GM18951 (cell line): Measurements from ENCODE around the gene NRROS.
"Not testable (repeated sequence)": the region's sequence is repeated elsewhere in the genome, so short reads cannot be mapped to it uniquely, and the experiment has no call there.

Source experiments
- POLR2A ChIP-seq: IDR thresholded peaks from 4 replicates; pipeline ENCODE4 v1.6.1; 2011; ENCODE audit warnings: mild to moderate bottlenecking; ENCODE audit not compliant: insufficient read length, insufficient read depth; ENCODE audit errors: extremely low read depth
- in situ Hi-C: fragments of 300-500 bp; cut with MboI; formaldehyde crosslinking; loops from one replicate; pipeline ENCODE4 v1.12.0; 2022; ENCODE audit warnings: low sequenced_read_pairs, mixed read lengths, inconsistent platforms; ENCODE audit not compliant: unreplicated experiment

NRROS gene

DNA sequence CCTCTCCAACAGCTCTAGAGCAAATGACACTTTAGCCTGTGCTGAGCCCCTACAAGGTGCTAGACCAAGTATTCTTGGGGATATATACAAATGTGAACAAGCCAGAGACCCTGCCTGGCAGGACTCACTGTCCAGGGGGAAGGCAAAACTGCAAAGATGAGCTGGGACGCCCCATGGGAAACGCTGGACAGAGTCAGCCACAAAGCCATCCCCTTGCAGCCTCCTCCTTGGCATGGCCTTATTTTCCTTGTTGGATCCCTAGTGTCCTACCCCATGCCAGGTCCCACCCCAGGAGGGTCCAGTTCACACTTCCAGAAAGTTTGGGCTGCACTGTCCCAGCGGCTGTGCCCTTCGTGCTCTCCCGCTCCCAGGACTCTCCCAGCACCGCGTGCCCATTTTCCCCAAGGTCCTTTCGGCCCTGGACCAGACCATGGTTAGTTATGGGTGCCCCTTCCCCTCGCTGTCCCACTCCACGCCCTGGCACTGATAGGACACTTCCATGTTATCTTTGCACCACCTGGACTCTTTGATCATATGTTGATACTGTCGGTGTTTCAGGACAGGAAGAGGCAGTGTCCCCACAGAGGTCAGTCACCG, 5.8 kb upstream of the NRROS start:
- TF ChIP-seq POLR2A, result no peak
- in situ Hi-C loops, result no loop called here

DNA sequence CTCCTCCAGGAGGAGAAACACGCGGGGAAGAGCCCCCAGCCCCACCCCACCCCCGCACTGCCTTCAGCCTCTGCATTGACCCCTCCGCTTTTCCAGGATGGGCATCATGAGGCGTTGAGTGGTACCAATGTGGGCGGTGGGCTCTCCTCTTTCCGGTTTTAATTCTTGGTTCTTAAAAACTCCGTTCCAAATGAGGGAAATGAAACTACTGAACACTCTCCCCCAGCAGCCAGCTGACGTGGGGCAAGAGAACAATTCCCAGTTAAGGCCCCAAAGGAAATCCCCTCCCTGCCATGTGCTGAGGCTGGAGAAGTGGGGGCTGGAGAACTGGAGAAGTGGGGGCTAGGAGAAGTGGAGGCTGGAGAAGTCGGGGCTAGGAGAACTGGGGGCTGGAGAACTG, 5.3 kb upstream of the NRROS start:
- in situ Hi-C loops, result no loop called here
- TF ChIP-seq POLR2A, result no peak

DNA sequence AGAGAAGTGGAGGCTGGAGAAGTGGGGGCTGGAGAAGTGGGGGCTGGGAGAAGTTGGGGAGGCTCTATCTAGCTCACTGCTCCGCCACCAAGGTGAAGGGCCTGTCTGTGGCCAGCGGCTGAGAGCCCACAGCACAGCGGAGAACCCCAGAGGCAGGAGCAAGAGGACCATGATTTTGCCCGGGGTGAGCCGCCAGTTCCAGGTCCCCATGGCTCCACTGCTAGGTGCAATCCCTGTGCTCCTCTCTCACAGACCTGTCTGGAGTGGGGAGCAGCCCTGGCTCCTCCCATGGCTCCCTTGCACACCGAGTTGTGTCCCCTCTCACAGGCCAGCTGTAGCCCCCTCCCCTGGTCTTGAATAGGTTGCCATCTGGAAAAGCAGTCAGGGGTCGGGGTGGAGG, 4.7 kb upstream of the NRROS start:
- no peak for TF ChIP-seq POLR2A
- in situ Hi-C loops, result no loop called here

DNA sequence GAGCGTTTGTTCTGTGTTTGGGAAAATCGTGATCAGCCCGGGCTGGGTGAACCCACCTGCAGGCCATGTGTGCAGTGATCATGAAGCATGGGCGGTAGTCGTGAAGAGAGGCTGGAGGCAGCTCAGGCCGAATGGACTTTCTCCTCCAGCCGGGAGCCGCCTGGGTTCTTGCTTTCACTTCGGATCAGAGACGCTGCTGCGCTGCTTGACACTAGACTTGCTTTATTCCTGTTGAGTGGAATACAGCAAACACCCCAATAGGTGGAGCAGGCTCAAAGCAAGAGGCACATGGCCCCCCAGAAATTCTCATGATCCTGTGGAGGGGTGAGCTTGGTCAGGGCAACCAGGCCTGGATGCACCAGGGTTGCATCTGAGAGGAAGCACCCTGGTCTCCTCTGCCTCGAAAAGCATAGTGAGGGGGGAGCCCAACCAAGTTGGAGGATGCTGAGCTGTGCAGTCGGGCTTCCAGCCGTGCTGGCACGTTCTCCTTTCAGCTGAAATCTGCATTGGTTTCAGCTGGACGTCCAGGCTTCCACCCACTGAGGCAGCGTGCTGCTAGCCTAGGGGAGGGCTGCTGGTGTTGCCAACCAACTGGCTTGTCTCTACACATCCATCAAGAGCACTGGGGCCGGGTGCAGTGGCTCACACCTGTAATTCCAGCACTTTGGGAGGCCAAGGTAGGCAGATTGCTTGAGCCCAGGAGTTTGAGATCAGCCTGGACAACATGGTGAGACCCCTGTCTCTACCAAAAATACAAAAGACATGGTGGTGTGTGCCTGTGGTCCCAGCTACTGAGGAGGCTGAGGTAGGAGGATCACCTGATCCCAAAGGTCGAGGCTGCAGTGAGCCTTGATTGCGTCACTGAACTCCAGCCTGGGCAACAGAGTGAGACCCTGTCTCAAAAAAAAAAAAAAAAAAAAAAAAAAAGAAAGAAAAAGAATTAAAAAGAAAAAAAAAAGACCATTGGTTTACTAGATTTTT, 2.8 kb upstream of the NRROS start:
- in situ Hi-C loops, result no loop called here
- no peak for TF ChIP-seq POLR2A

DNA sequence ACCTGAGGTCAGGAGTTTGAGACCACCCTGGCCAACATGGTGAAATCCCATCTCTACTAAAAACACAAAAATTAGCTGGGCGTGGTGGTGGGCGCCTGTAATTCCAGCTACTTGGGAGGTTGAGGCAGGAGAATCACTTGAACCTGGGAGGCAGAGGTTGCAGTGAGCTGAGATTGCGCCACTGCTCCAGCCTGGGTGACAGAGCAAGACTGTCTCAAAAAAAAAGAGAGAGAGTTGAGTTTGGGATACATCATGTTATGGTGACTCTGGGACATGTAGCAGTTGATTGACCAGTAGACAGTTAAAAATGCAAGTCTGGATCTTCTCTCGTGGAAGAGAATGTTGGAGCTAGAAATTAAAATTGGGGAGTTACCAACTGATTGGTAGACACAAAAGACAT, 1.6 kb upstream of the NRROS start:
- in situ Hi-C loops, result not testable (repeated sequence)

DNA sequence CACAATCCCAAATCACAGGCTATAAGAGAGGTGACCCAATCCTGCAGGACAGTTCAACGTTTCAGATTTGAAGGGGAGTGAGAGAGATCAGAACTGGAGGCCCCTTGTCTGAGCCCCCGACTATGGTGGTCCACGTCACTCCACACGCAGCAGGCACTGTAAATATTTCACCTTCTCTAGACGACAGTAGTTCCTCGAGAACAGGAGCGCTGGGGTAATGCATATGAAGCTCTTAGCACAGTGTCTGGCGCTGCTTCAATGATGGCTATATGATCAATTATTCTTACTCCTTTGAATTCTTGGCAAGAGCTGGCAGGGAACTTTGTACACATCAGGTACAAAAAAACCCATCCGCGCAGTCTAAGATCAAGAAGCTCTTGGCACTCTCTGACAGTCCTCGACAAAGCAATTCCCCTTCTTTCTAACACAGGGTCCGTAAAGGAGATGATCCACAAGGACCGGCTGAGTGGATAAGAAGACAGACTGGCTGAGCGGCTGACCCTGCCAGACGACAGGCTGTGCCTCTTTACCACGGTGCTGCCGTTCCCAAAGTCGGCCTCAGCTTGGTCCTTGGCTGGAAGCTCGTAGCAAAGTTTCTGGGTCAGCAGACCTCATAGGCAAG, 522 bp upstream of the NRROS start:
- TF ChIP-seq POLR2A, result no peak
- in situ Hi-C loops, result no loop called here

DNA sequence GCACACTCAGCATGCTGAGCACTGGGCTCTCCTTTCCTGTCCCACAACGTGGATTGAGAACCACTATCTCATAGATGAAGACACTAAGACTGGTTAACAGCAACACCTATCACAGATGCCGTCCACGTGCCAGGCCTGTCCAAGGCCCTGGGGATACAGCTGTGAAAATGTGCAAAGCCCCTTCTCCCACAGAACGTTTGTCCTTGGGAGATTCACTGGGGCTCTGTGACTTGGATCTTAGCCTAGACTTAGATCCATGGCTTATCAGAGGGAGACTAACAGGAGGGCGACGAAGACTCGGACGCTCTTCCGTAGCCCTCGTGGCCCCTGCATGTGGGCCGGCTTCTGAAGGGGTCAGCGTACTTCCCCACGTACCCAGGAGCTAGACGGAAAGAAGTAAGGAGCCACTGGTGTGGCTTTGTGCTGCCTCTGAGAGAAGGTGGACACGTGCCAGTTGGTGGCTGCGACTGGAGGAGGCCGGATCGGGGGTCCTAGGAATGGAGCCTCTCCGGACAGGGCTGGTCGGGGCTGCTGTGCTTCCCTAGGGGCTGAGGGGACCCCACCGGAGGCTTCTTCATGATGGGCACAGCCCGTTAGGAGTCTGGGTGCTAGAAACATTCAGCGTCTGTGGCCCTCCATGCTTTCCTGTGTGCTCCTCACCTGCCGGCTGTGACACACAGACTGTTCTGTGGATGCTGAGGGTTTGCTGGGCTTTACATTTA, 964 bp downstream of the NRROS start:
- in situ Hi-C loops, result no loop called here

DNA sequence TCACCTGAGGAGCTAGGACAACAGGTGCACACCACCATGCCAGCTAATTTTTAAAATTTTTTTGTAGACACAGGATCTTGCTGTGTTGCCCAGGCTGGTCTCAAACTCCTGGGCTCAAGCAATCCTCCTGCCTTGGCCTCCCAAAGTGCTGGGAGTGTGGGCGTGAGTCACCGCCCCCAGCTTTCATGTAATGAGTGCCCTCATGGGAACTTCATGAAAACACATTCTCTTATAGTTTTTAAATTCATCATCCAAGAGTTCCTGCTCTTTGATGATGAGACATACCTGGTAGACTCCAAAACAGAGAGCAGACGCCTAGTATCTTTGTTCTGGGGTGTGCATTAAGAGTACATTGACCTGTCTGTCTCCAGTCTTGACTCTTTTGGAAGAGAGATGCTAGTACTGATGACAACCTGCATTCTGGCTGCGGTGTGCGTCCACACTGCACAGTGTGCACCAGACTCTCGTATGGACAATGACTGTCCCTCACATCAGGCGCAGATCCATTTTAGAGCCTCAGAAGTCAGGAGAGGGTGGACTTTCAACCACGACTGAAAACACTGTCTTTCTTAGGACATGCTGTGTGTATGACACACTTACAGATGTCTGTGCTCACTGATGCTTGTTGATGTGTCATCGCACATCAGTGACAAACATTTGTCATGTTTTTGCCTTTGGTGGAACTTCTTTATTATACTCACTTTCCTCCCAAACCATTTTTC, 2.0 kb downstream of the NRROS start:
- no peak for TF ChIP-seq POLR2A
- in situ Hi-C loops, result no loop called here

More for the DNA sequence above, 964 bp downstream of the NRROS start:
- peak; percentile 21 for TF ChIP-seq POLR2A

DNA sequence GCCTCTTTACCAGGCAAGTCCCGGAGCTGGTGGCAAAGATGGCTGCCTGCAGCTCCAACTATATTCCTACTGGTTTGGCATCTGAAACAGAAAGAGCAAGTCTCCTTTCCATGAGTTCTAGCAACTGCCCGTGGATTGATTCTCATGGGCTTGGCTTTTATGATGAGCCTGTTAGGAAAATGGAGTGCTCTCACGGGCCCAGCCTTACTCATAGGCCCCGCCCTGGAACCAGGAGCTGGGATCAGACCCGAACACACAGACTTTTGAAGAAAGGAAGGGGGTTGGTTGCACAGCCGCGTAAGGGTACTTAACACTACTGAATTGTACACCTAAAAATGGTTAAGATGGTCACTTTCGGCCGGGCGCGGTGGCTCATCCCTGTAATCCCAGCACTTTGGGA, 2.9 kb downstream of the NRROS start:
- in situ Hi-C loops, result no loop called here
- no peak for TF ChIP-seq POLR2A

DNA sequence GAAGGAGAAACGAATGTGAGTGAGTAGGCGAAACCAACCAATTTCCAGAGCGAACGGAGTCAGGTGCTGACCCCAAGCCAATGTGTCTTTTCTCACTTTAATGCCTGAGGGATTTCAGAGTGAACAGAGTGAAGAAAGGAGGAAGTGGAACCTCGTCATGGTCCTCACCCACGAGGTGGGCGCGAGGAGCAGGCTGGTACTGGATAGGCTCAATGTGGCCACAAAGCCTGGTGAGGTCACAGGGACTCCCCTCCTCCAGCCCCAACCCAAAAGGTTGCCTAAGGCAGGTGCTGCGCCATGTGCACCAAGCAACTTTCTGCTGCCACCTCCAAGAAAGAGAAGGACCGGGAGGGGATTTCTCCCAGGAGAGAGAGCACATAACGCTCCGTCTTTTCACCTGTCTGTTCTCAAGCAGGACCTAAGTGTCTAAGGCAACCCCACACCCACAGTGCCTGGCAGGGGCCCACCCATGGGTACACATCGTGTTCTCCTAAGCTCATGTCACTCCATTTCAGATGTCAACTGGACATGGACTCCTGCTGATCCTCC, 3.8 kb downstream of the NRROS start:
- in situ Hi-C loops, result no loop called here
- peak; percentile 56 for TF ChIP-seq POLR2A

DNA sequence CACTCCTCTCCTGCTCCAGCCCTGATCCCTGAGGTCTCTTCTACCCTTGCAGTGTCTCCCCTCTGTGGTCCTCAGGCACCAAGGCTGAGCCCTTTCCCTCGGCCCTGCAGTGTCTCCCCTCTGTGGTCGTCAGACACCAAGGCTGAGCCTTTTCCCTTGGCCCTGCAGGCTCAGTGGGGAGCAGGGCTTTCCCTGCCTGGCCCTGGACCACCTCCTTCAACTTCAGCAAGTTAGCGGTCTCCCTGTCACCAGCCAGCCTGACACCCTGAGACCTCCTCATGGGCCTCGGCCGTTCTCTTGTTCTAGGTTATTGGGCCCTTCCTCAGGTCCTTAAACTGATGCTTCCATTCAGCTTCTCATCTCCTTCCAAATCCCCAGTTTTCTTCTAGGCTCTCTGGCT, 4.3 kb downstream of the NRROS start:
- TF ChIP-seq POLR2A, result no peak
- in situ Hi-C loops, result no loop called here

DNA sequence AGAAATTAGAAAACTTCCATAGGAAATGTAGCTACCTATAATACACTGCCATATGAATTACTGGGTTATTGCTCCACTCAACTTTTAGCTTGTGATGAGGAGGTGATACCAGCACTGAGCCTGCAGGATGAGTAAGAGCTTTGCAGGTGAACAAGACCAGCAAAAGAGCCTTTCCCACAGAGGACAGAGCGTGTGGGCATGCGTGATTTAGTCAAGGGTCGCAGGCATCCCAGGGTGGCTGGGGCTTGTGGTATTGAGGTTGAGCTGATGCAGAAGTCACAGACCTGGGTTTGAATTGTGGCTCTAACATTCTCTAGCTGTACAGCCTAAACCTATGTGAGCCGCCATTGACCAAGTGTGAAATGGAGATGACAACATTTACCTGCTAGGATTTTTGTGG, 5.6 kb downstream of the NRROS start:
- in situ Hi-C loops, result no loop called here
- peak; percentile 20 for TF ChIP-seq POLR2A
